SK-N-SH (cell line): Measurements from ENCODE around the gene AIPL1. TPM values are rescaled to one million over a fixed set of nuclear protein-coding genes. Genes with fewer than 3 reads are reported as not detected.

ENCODE experiments used
- CTCF ChIA-PET: fragments of 300-600, 350-600 bp; formaldehyde crosslinking; extraction: SDS; loops from one replicate; lab custom pipeline; 2021; lab: Yijun Ruan, JAX
- POLR2A ChIA-PET: fragments of 350-600 bp; sonication (Branson Sonifier 250); formaldehyde crosslinking; extraction: SDS; loops from one replicate; lab custom pipeline; 2020; ENCODE audit warnings: antibody characterized with exemption, inconsistent platforms; lab: Yijun Ruan, JAX
- DNase-seq: peaks from one replicate; pipeline ENCODE4 v3.0.0; 2012
- H2AFZ ChIP-seq: fragments of 200-600 bp; sonication (generic); 2 replicates; pipeline ENCODE4 v1.8.1; 2016; ENCODE audit warnings: antibody characterized with exemption, mild to moderate bottlenecking, low read depth
- H3F3A ChIP-seq: fragments of 200-600 bp; sonication (generic); replicated peaks from 2 replicates; pipeline ENCODE3; 2016; ENCODE audit warnings: antibody characterized with exemption, mild to moderate bottlenecking; ENCODE audit not compliant: insufficient read depth
- H3K27ac ChIP-seq, 2 experiments: fragments of 200-500 bp in 1 of 2; fragments of 200-600 bp in 1 of 2; sonication (Bioruptor generic) in 1 of 2; sonication (generic), shearing (Covaris generic) in 1 of 2; 2 replicates each; pipeline versions ENCODE4 v1.5.1 to v1.6.1; 2014 to 2016; ENCODE audit warnings: low read depth in 2 of 2, inconsistent platforms in 1 of 2, low read length in 1 of 2, mild to moderate bottlenecking in 1 of 2, mixed read lengths in 1 of 2
- H3K27me3 ChIP-seq: fragments of 200-600 bp; sonication (generic), shearing (Covaris generic); 2 replicates; pipeline ENCODE4 v1.6.1; 2016; ENCODE audit warnings: mixed run types; ENCODE audit not compliant: insufficient read depth
- H3K36me3 ChIP-seq, 2 experiments: fragments of 200-500 bp in 1 of 2; fragments of 200-600 bp in 1 of 2; sonication (Bioruptor generic) in 1 of 2; sonication (generic) in 1 of 2; replicated peaks in 1 of 2; 2 replicates each; pipeline versions ENCODE3 to v1.5.1; 2014 to 2016; ENCODE audit warnings: low read length in 1 of 2, mild to moderate bottlenecking in 1 of 2; ENCODE audit not compliant: insufficient read depth in 2 of 2, control insufficient read depth in 1 of 2
- H3K4me1 ChIP-seq, 2 experiments: fragments of 200-500 bp in 1 of 2; fragments of 200-600 bp in 1 of 2; sonication (Bioruptor generic) in 1 of 2; sonication (generic), shearing (Covaris generic) in 1 of 2; 2 replicates each; pipeline versions ENCODE4 v1.5.1 to v1.6.1; 2014 to 2016; ENCODE audit warnings: low read depth in 1 of 2, low read length in 1 of 2, mixed run types in 1 of 2; ENCODE audit not compliant: insufficient read depth in 2 of 2, control insufficient read depth in 1 of 2
- H3K4me2 ChIP-seq: fragments of 200-600 bp; sonication (generic), shearing (Covaris generic); 2 replicates; pipeline ENCODE4 v1.6.1; 2017; ENCODE audit warnings: mixed run types
- H3K4me3 ChIP-seq, 2 experiments: fragments of 200-500 bp in 1 of 2; fragments of 200-600 bp in 1 of 2; sonication (Bioruptor generic) in 1 of 2; sonication (generic), shearing (Covaris generic) in 1 of 2; 2 replicates each; pipeline versions ENCODE4 v1.5.1 to v1.8.1; 2014 to 2016; ENCODE audit warnings: low read depth in 2 of 2, inconsistent platforms in 1 of 2, low read length in 1 of 2, mild to moderate bottlenecking in 1 of 2, mixed read lengths in 1 of 2, moderate library complexity in 1 of 2
- H3K79me2 ChIP-seq: fragments of 200-600 bp; sonication (generic); 2 replicates; pipeline ENCODE4 v1.8.1; 2017; ENCODE audit warnings: mild to moderate bottlenecking; ENCODE audit not compliant: insufficient read depth
- H3K9ac ChIP-seq: fragments of 200-600 bp; sonication (generic); 2 replicates; pipeline ENCODE4 v1.6.1; 2017; ENCODE audit warnings: mixed run types
- H3K9me2 ChIP-seq: fragments of 200-600 bp; sonication (generic); 2 replicates; pipeline ENCODE4 v1.6.1; 2017; ENCODE audit warnings: mixed run types
- H3K9me3 ChIP-seq: fragments of 200-600 bp; sonication (generic); 2 replicates; pipeline ENCODE4 v1.6.1; 2017; ENCODE audit warnings: mixed run types, mild to moderate bottlenecking, moderate library complexity
- H4K20me1 ChIP-seq: fragments of 200-600 bp; sonication (generic); 2 replicates; pipeline ENCODE4 v1.6.1; 2017; ENCODE audit warnings: mild to moderate bottlenecking, mixed run types; ENCODE audit not compliant: insufficient read depth
- ELF1 ChIP-seq: IDR thresholded peaks from 2 replicates; pipeline ENCODE4 v1.4.0; 2012
- FOXM1 ChIP-seq: IDR thresholded peaks from 2 replicates; pipeline ENCODE4 v1.4.0; 2012; ENCODE audit warnings: low read depth, mild to moderate bottlenecking
- MXI1 ChIP-seq: IDR thresholded peaks from 2 replicates; pipeline ENCODE4 v1.6.1; 2012; ENCODE audit warnings: mild to moderate bottlenecking, low read depth, low read length, improper control_type of control experiment
- POLR2AphosphoS5 ChIP-seq: IDR thresholded peaks from 2 replicates; pipeline ENCODE4 v1.6.1; 2012; ENCODE audit warnings: low read depth, low read length
- RAD21 ChIP-seq: IDR thresholded peaks from 2 replicates; pipeline ENCODE4 v1.6.1; 2012; ENCODE audit warnings: mild to moderate bottlenecking, low read length
- RCOR1 ChIP-seq: fragments of 150-350 bp; IDR thresholded peaks from 2 replicates; pipeline ENCODE4 v1.6.1; 2017; ENCODE audit warnings: antibody characterized with exemption, low read length
- RFX5 ChIP-seq: IDR thresholded peaks from 2 replicates; pipeline ENCODE4 v1.6.1; 2012; ENCODE audit warnings: mild to moderate bottlenecking, improper control_type of control experiment, low read length
- YY1 ChIP-seq: IDR thresholded peaks from 2 replicates; pipeline ENCODE4 v1.4.0; 2012; ENCODE audit warnings: low read depth, mild to moderate bottlenecking
- WGBS: methylation state at CpG from one replicate; pipeline ENCODE4 v1.1.6; 2017; ENCODE audit warnings: low lambda C conversion rate; 5-methylcytosine and 5-hydroxymethylcytosine counted together
- polyA plus RNA-seq, 3 experiments: library from polyadenylated mRNA; depleted of rRNA; stranded (reverse); fragments of >200 nt; gene quantifications; 2 replicates each; pipeline ENCODE4 v1.2.3, GENCODE V29; 2012
- TF ChIP-seq, protein P1 (sequence below): IDR thresholded peaks from 2 replicates; pipeline ENCODE4 v1.4.0; 2012; ENCODE audit warnings: low read depth
- TF ChIP-seq, protein P2 (sequence below): fragments of 150-350 bp; IDR thresholded peaks from 2 replicates; pipeline ENCODE4 v1.6.1; 2017; ENCODE audit warnings: antibody characterized with exemption, low read length, low read depth, borderline replicate concordance

AIPL1 gene
- polyA plus RNA-seq, 1 of the 3 experiments (the other 2 are of a cell fraction) = not detected

DNA sequence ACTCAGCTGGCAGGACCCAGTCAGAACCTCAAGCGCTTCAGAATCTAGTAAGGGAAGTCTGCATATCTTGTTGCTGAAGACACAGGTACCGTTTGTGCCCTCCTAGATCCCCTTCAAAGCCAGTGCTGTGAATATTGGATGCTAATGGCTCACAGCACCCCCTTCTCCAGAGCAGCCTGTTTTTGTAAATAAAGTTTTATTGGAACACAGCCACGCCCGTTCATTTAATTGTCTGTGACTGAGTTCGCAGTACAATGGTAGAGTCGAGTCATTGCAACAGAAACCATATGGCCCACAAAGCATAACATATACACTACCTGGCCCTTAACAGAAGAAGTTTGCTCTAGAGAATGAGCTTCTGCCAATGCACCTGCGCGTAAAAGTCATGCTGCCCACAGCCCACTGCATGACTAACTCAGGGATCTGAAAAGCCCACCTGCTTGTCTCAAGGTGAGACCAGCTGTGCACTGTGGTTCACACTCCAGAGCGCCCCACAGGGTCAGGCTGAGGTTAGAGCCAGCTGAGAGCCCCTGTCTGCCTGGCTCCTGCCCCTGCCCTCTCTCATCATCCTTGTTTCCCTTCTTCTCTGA, 48.8 kb downstream of the AIPL1 start:
- TF ChIP-seq FOXM1 (no peak), POLR2AphosphoS5 (no peak), ELF1 (no peak), RAD21 (no peak), MXI1 (no peak), YY1 (no peak), RFX5 (no peak)
- TF ChIP-seq, protein P1, sequence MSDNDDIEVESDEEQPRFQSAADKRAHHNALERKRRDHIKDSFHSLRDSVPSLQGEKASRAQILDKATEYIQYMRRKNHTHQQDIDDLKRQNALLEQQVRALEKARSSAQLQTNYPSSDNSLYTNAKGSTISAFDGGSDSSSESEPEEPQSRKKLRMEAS = no peak
- no peak for DNase-seq
- Histone ChIP-seq H3K27ac (no peak overlapping the region), H3K9me2 (no peaks in the 10 kb centered on the region), H3K36me3 (no peaks in the 10 kb centered on the region), H3K27me3 (peaks cover 21% of the 10 kb centered on the region), H3K9ac (no peak overlapping the region), H3K4me2 (no peak overlapping the region), H3K4me1 (no peaks in the 10 kb centered on the region), H3K9me3 (no peaks in the 10 kb centered on the region), H3K4me3 (no peak overlapping the region), H3F3A (peaks cover 4% of the 10 kb centered on the region), H3K79me2 (no peaks in the 10 kb centered on the region), H4K20me1 (no peaks in the 10 kb centered on the region), H2AFZ (no peak overlapping the region)
- ChIA-PET POLR2A (no interaction called here), CTCF (interaction anchor here (1.3 kb wide), 1 partner anchor 26 kb away, joined by 3 read pairs; no protein-coding TSS in a partner anchor)
- WGBS = 34% methylated on average over 8 of the region's 9 CpGs

DNA sequence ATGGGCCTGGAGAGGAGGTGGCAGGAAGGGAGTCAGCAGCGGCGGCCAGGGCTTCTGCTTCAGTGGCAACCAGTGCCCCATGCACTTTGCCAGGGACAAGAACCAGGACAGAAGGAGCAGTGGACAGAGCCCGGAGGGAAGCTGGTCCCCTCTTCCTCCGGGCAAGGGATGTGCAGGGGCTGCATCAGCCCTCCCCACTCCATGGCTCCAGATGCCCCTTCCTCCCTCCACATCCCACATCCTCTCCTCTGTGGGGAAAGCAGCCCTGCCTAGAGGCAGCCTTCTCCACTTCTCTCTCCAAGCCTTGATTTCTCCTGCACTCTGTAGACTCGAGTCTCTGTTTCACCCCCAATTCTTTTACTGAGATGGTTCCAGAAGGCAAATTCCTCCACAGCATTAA, 50.4 kb downstream of the AIPL1 start:
- ChIA-PET POLR2A (no interaction called here), CTCF (no interaction called here)
- Histone ChIP-seq H3K4me3 (no peak overlapping the region), H3K9me3 (no peaks in the 10 kb centered on the region), H3K9me2 (no peaks in the 10 kb centered on the region), H3F3A (peaks cover 8% of the 10 kb centered on the region), H3K36me3 (no peaks in the 10 kb centered on the region), H3K9ac (no peak overlapping the region), H3K27ac (no peak overlapping the region), H4K20me1 (no peaks in the 10 kb centered on the region), H3K27me3 (peaks cover 21% of the 10 kb centered on the region), H3K4me1 (no peaks in the 10 kb centered on the region), H3K79me2 (no peaks in the 10 kb centered on the region), H2AFZ (no peak overlapping the region), H3K4me2 (no peak overlapping the region)
- DNase-seq = no peak
- 9% methylated on average over 5 of the region's 5 CpGs for WGBS
- TF ChIP-seq, protein P2, sequence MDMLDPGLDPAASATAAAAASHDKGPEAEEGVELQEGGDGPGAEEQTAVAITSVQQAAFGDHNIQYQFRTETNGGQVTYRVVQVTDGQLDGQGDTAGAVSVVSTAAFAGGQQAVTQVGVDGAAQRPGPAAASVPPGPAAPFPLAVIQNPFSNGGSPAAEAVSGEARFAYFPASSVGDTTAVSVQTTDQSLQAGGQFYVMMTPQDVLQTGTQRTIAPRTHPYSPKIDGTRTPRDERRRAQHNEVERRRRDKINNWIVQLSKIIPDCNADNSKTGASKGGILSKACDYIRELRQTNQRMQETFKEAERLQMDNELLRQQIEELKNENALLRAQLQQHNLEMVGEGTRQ = no peak
- no peak for TF ChIP-seq RCOR1
